Measurements from ENCODE around the gene DYNLRB1. TPM values are rescaled to one million over a fixed set of nuclear protein-coding genes. Genes with fewer than 3 reads are reported as not detected.

The DYNLRB1 gene
- total RNA-seq, 1 experiment from 2014 or later = 179 TPM

DNA sequence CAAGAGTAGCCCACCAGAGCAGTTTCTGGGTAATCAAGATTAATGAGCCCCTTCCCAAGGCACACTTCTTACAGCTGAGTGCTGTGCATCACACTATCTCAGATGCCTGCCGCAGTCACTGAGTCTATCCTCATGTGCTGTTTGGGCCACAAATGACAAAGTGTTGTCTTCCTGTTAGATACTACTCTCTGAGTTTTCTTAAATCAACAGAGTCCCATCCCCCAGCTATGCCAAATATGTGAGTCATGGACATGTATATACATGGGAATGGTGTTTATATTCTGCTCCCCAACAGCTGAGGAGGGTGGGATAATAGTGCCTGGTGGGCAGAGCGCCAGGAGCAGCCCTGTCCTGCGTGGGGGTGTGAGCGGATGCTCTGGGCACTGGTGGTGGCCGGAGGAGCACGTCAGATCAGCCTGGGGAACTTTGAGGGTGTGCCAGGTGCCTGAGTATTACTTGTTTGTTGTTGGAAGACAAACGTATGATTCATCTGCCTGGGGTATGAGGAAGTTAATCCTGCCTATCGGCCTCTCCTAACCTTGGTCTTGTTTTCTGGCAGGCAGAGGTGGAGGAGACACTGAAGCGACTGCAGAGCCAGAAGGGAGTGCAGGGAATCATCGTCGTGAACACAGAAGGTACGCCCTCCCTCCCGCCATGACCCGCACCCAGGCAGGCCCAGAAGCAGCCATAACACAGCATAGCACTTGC is 9.6 kb downstream of the DYNLRB1 start:
- H3K27me3 ChIP-seq (ENCODE audit: low read length) = no peaks in the 10 kb centered on the region
- H3K9me3 ChIP-seq (ENCODE audit: low read length) = no peaks in the 10 kb centered on the region
- H3K36me3 ChIP-seq (ENCODE audit: insufficient read depth, low read length) = peaks cover 21% of the 10 kb centered on the region; the same call in 1 of the 2 replicates
- no peak overlapping the region for H3K27ac ChIP-seq (ENCODE audit: low read length)
- no peak overlapping the region for H2AFZ ChIP-seq (ENCODE audit: low read length)
- H3K4me3 ChIP-seq (ENCODE audit: low read length) = no peak overlapping the region
- no peaks in the 10 kb centered on the region; the same call in 1 of the 2 replicates for H4K20me1 ChIP-seq (ENCODE audit: insufficient read depth, low read depth, low read length)
- H3K4me2 ChIP-seq (ENCODE audit: low read depth, low read length, poor library complexity, severe bottlenecking) = no peak overlapping the region
- no peaks in the 10 kb centered on the region for H3K9me2 ChIP-seq (replicated peaks; ENCODE audit: insufficient read depth, low read length)
- no peaks in the 10 kb centered on the region for H3K4me1 ChIP-seq (ENCODE audit: low read length)
- peaks cover 52% of the 10 kb centered on the region for H3K79me2 ChIP-seq (ENCODE audit: low read length)
- no peak overlapping the region for H3K9ac ChIP-seq (ENCODE audit: low read length)
- DNase-seq = no peak

- H3K4me2 ChIP-seq (ENCODE audit: low read depth, low read length, poor library complexity, severe bottlenecking) = no peak overlapping the region
- peaks cover 21% of the 10 kb centered on the region; the same call in 1 of the 2 replicates for H3K36me3 ChIP-seq (ENCODE audit: insufficient read depth, low read length)
- H3K79me2 ChIP-seq (ENCODE audit: low read length) = peaks cover 46% of the 10 kb centered on the region
- DNase-seq = no peak
- no peaks in the 10 kb centered on the region for H3K9me3 ChIP-seq (ENCODE audit: low read length)
- H3K27ac ChIP-seq (ENCODE audit: low read length) = no peak overlapping the region
- H2AFZ ChIP-seq (ENCODE audit: low read length) = no peak overlapping the region
- H3K9me2 ChIP-seq (replicated peaks; ENCODE audit: insufficient read depth, low read length) = no peaks in the 10 kb centered on the region
- no peaks in the 10 kb centered on the region; the same call in 1 of the 2 replicates for H4K20me1 ChIP-seq (ENCODE audit: insufficient read depth, low read depth, low read length)
- H3K27me3 ChIP-seq (ENCODE audit: low read length) = no peaks in the 10 kb centered on the region
- no peak overlapping the region for H3K4me3 ChIP-seq (ENCODE audit: low read length)
- H3K9ac ChIP-seq (ENCODE audit: low read length) = no peak overlapping the region
- H3K4me1 ChIP-seq (ENCODE audit: low read length) = no peaks in the 10 kb centered on the region
These were observed 10.2 kb downstream of the DYNLRB1 start for GRCh38 chr20:34526466-34526865.

DNA sequence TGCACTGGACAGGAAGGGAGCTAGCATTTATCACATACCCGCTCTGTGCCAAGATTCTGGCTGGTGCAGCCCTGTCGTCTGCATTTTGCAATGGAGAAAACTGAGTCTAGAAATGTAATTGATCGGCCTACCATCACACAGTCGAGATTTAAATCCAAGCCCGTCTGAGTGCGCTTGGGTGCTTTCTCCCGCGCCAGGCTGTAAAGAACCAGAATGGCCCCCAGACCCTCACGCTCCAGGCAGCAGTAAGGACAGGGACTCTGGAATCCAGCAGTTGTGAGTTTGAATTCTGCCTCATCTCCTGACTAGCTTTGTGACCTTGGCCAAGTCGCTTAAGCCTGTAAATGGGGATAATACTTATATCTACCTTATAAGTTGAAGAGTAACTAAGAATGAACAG is 10.8 kb downstream of the DYNLRB1 start:
- Histone ChIP-seq H3K4me1 (ENCODE audit: low read length) (no peaks in the 10 kb centered on the region), H3K9ac (ENCODE audit: low read length) (no peak overlapping the region), H3K27me3 (ENCODE audit: low read length) (no peaks in the 10 kb centered on the region), H3K4me2 (ENCODE audit: low read depth, low read length, poor library complexity, severe bottlenecking) (no peak overlapping the region), H3K9me2 (replicated peaks; ENCODE audit: insufficient read depth, low read length) (no peaks in the 10 kb centered on the region), H3K79me2 (ENCODE audit: low read length) (peaks cover 40% of the 10 kb centered on the region), H4K20me1 (ENCODE audit: insufficient read depth, low read depth, low read length) (no peaks in the 10 kb centered on the region; the same call in 1 of the 2 replicates), H3K4me3 (ENCODE audit: low read length) (no peak overlapping the region), H3K9me3 (ENCODE audit: low read length) (no peaks in the 10 kb centered on the region), H3K27ac (ENCODE audit: low read length) (no peak overlapping the region), H3K36me3 (ENCODE audit: insufficient read depth, low read length) (peaks cover 21% of the 10 kb centered on the region; the same call in 1 of the 2 replicates), H2AFZ (ENCODE audit: low read length) (no peak overlapping the region)
- no peak for DNase-seq

DNA sequence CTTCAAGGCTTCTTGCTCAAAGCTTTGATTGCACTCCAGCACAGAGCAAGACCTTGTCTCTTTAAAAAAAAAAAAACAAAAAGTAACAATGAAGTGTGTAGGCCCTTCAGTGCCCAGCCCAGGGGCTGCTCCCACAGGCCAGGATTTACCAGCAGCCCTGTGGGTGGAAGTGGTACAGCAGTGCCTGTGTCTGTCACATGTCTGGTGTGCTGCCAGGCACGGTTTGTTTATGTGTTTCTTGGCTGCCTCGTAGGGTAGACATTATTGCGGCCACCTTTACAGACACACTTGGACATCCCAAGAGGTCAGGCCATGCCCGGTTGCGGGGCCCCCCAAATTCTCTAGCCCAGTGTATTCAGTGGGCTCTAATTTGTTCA is 12.7 kb downstream of the DYNLRB1 start:
- Histone ChIP-seq H3K9ac (ENCODE audit: low read length) (no peak overlapping the region), H3K9me2 (replicated peaks; ENCODE audit: insufficient read depth, low read length) (no peaks in the 10 kb centered on the region), H4K20me1 (ENCODE audit: insufficient read depth, low read depth, low read length) (no peaks in the 10 kb centered on the region; the same call in 1 of the 2 replicates)

DNA sequence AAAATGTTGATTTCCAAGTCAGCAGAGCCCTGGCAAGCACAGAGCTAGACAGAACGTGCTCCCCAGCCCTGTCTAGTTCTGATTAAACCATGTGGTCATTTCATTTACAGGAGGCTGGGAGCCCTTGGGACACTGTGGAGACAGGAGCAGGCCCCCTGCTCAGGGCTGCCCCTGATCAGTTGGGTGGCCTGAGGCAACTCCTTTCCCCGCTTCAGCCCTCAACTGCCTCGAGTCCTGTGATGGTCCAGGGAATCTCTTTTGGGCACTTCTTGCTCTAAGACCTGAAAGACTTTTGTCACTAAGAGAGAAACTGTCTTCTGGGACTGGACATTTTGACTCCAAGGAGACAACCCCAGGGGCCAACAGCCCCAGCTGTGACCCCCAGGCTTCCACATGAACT is 13.5 kb downstream of the DYNLRB1 start:
- H3K9ac ChIP-seq (ENCODE audit: low read length) = no peak overlapping the region
- H3K9me2 ChIP-seq (replicated peaks; ENCODE audit: insufficient read depth, low read length) = no peaks in the 10 kb centered on the region
- no peak overlapping the region for H3K4me2 ChIP-seq (ENCODE audit: low read depth, low read length, poor library complexity, severe bottlenecking)
- H3K4me3 ChIP-seq (ENCODE audit: low read length) = no peak overlapping the region
- peaks cover 14% of the 10 kb centered on the region for H3K79me2 ChIP-seq (ENCODE audit: low read length)
- H3K36me3 ChIP-seq (ENCODE audit: insufficient read depth, low read length) = peaks cover 24% of the 10 kb centered on the region; the same call in 1 of the 2 replicates
- H3K9me3 ChIP-seq (ENCODE audit: low read length) = no peaks in the 10 kb centered on the region
- no peaks in the 10 kb centered on the region for H3K27me3 ChIP-seq (ENCODE audit: low read length)
- H3K27ac ChIP-seq (ENCODE audit: low read length) = no peak overlapping the region
- H4K20me1 ChIP-seq (ENCODE audit: insufficient read depth, low read depth, low read length) = no peaks in the 10 kb centered on the region; the same call in 1 of the 2 replicates
- no peak overlapping the region for H2AFZ ChIP-seq (ENCODE audit: low read length)
- no peak for DNase-seq
- H3K4me1 ChIP-seq (ENCODE audit: low read length) = no peaks in the 10 kb centered on the region

More for the DNA sequence above, 12.7 kb downstream of the DYNLRB1 start:
- H3K4me1 ChIP-seq (ENCODE audit: low read length) = no peaks in the 10 kb centered on the region
- peaks cover 21% of the 10 kb centered on the region; the same call in 1 of the 2 replicates for H3K36me3 ChIP-seq (ENCODE audit: insufficient read depth, low read length)
- no peak overlapping the region for H2AFZ ChIP-seq (ENCODE audit: low read length)
- no peak overlapping the region for H3K27ac ChIP-seq (ENCODE audit: low read length)
- no peak overlapping the region for H3K4me2 ChIP-seq (ENCODE audit: low read depth, low read length, poor library complexity, severe bottlenecking)
- H3K79me2 ChIP-seq (ENCODE audit: low read length) = peaks cover 22% of the 10 kb centered on the region
- no peaks in the 10 kb centered on the region for H3K27me3 ChIP-seq (ENCODE audit: low read length)
- no peak for DNase-seq
- H3K9me3 ChIP-seq (ENCODE audit: low read length) = no peaks in the 10 kb centered on the region
- no peak overlapping the region for H3K4me3 ChIP-seq (ENCODE audit: low read length)

DNA sequence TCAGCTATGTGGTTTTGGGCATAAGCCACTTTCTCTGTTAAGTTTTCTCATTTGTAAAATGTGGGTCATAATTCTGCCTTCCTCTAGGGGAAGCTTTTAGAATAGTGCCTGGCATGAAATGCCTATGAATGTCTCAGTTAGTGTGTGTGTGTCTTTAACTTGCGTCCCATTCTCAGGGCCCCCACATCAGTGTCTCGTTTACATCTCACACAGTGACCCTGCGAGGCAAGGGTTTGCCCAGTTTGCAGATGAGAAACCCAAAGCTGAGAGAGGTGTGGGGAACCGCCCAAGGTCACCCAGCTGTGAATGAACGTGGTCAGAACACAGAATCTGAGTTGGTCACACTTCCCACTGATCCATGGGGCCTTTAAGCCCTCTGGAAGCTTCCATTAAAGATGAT is 14.1 kb downstream of the DYNLRB1 start:
- Histone ChIP-seq H3K4me1 (ENCODE audit: low read length) (no peaks in the 10 kb centered on the region), H3K4me3 (ENCODE audit: low read length) (no peak overlapping the region), H3K27ac (ENCODE audit: low read length) (no peak overlapping the region), H3K36me3 (ENCODE audit: insufficient read depth, low read length) (peaks cover 25% of the 10 kb centered on the region; the same call in 1 of the 2 replicates), H3K9me3 (ENCODE audit: low read length) (no peaks in the 10 kb centered on the region), H3K9ac (ENCODE audit: low read length) (no peak overlapping the region), H3K4me2 (ENCODE audit: low read depth, low read length, poor library complexity, severe bottlenecking) (no peak overlapping the region), H3K9me2 (replicated peaks; ENCODE audit: insufficient read depth, low read length) (no peaks in the 10 kb centered on the region), H4K20me1 (ENCODE audit: insufficient read depth, low read depth, low read length) (no peaks in the 10 kb centered on the region), H3K27me3 (ENCODE audit: low read length) (no peaks in the 10 kb centered on the region), H3K79me2 (ENCODE audit: low read length) (peaks cover 8% of the 10 kb centered on the region), H2AFZ (ENCODE audit: low read length) (no peak overlapping the region)
- DNase-seq = no peak

DNA sequence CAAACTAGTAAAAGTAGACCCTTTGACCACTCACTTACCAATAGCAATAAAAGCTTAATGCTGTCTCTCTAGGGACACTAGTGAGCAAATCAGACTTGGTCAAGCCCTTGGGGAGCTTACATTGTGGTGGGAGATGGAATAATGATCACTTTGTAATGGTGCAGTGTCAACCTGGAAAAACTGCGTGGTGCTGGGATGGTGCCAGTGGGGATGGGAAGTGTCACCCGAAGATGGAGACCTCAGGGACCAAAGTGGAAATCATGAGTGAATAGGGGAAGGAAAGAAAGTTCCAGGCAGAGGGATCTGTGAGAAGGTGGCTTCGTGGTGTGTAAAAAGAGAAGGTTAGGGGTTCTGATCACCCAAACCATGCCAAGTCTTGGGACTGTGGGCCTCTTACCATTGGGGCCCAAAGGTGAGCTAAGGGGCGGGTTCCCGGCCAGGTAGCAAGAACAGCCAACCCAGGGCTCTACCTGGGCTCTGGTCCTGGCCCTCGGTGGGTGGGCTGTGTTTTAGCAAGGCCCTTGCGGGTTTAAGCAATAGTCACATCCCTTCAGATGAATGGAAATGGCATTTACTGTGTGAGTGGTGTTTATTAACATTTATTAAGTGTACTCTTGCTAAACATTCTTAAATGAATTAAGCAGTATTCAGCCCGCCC is 15.5 kb downstream of the DYNLRB1 start:
- Histone ChIP-seq H2AFZ (ENCODE audit: low read length) (no peak overlapping the region), H3K36me3 (ENCODE audit: insufficient read depth, low read length) (peaks cover 23% of the 10 kb centered on the region; the same call in 1 of the 2 replicates), H3K9me3 (ENCODE audit: low read length) (no peaks in the 10 kb centered on the region), H3K27me3 (ENCODE audit: low read length) (no peaks in the 10 kb centered on the region), H3K4me2 (ENCODE audit: low read depth, low read length, poor library complexity, severe bottlenecking) (no peak overlapping the region), H3K9me2 (replicated peaks; ENCODE audit: insufficient read depth, low read length) (no peaks in the 10 kb centered on the region), H3K4me1 (ENCODE audit: low read length) (no peaks in the 10 kb centered on the region), H3K4me3 (ENCODE audit: low read length) (no peak overlapping the region), H3K9ac (ENCODE audit: low read length) (no peak overlapping the region), H3K27ac (ENCODE audit: low read length) (no peak overlapping the region), H3K79me2 (ENCODE audit: low read length) (no peaks in the 10 kb centered on the region), H4K20me1 (ENCODE audit: insufficient read depth, low read depth, low read length) (no peaks in the 10 kb centered on the region)
- no peak for DNase-seq

- H3K27ac ChIP-seq (ENCODE audit: low read length) = no peak overlapping the region
- H4K20me1 ChIP-seq (ENCODE audit: insufficient read depth, low read depth, low read length) = no peaks in the 10 kb centered on the region
These were observed 16.1 kb downstream of the DYNLRB1 start for GRCh38 chr20:34532320-34532719.

More at GRCh38 chr20:34532320-34532719, 16.1 kb downstream of the DYNLRB1 start:
- Histone ChIP-seq H3K4me2 (ENCODE audit: low read depth, low read length, poor library complexity, severe bottlenecking) (no peak overlapping the region), H2AFZ (ENCODE audit: low read length) (no peak overlapping the region), H3K4me1 (ENCODE audit: low read length) (no peaks in the 10 kb centered on the region), H3K9me3 (ENCODE audit: low read length) (no peaks in the 10 kb centered on the region), H3K4me3 (ENCODE audit: low read length) (no peak overlapping the region), H3K79me2 (ENCODE audit: low read length) (no peaks in the 10 kb centered on the region), H3K9me2 (replicated peaks; ENCODE audit: insufficient read depth, low read length) (no peaks in the 10 kb centered on the region), H3K9ac (ENCODE audit: low read length) (no peak overlapping the region), H3K36me3 (ENCODE audit: insufficient read depth, low read length) (peaks cover 18% of the 10 kb centered on the region; the same call in 1 of the 2 replicates), H3K27me3 (ENCODE audit: low read length) (no peaks in the 10 kb centered on the region)
- no peak for DNase-seq

All from Karpas-422 (cell line).